Mucosa of gallbladder (tissue), 1 donor: ENCODE measurements around the gene SLC17A8. TPM values are rescaled to one million over a fixed set of nuclear protein-coding genes. Genes with fewer than 3 reads are reported as not detected.

Source experiments
- total RNA-seq: library from RNA; stranded (reverse); gene quantifications from one replicate; pipeline ENCODE4 v1.2.1, GENCODE V29; 2021
- donor health status: DM: no; HTN: no; CAD: no.

Gene SLC17A8
- total RNA-seq, 1 donor from 2014 or later = not detected

Other genes with a start within 250 kb of the SLC17A8 start
- gene BLTP3B, start 214.2 kb upstream of the SLC17A8 start, total RNA-seq = 25.2 TPM
- 25.1 TPM for gene ACTR6, start 156.3 kb upstream of the SLC17A8 start, total RNA-seq
- 2.1 TPM for gene DEPDC4, start 90.0 kb upstream of the SLC17A8 start, total RNA-seq
- gene SCYL2, start 89.9 kb upstream of the SLC17A8 start, total RNA-seq = 50.5 TPM
- 45.8 TPM for gene NR1H4, start 116.8 kb downstream of the SLC17A8 start, total RNA-seq
- gene GAS2L3, start 216.6 kb downstream of the SLC17A8 start, total RNA-seq = 65.9 TPM